ENCODE data around the gene TMEM11.

GRCh38 chr17:21215935-21216334 is 2.0 kb upstream of the TMEM11 start:
- TF ChIP-seq POLR2A (IDR thresholded peaks at IDR 0.05; ENCODE audit: control extremely low read depth in 1 of 2, low read depth in 2 of 2, low read length in 2 of 2) (no peak), GABPA (IDR thresholded peaks at IDR 0.05; ENCODE audit: borderline replicate concordance, insufficient read depth, low read length) (no peak), NANOG (IDR thresholded peaks at IDR 0.05; ENCODE audit: insufficient read depth, low read depth, low read length, poor library complexity, severe bottlenecking) (no peak), POLR2AphosphoS5 (IDR thresholded peaks at IDR 0.05; ENCODE audit: low read depth, low read length) (no peak), CHD2 (IDR thresholded peaks at IDR 0.05; ENCODE audit: low read length) (no peak), TAF1 (IDR thresholded peaks at IDR 0.05; ENCODE audit: low read depth, low read length) (no peak), EGR1 (IDR thresholded peaks at IDR 0.05; ENCODE audit: borderline replicate concordance, low read depth, low read length) (no peak), MAFK (IDR thresholded peaks at IDR 0.05; ENCODE audit: low read depth, low read length) (no peak), BRCA1 (IDR thresholded peaks at IDR 0.05; ENCODE audit: low read depth, low read length) (no peak), SIRT6 (IDR thresholded peaks at IDR 0.05; ENCODE audit: low read length) (no peak), ASH2L (IDR thresholded peaks at IDR 0.05; ENCODE audit: low read length) (no peak)
- TF ChIP-seq, protein P1, sequence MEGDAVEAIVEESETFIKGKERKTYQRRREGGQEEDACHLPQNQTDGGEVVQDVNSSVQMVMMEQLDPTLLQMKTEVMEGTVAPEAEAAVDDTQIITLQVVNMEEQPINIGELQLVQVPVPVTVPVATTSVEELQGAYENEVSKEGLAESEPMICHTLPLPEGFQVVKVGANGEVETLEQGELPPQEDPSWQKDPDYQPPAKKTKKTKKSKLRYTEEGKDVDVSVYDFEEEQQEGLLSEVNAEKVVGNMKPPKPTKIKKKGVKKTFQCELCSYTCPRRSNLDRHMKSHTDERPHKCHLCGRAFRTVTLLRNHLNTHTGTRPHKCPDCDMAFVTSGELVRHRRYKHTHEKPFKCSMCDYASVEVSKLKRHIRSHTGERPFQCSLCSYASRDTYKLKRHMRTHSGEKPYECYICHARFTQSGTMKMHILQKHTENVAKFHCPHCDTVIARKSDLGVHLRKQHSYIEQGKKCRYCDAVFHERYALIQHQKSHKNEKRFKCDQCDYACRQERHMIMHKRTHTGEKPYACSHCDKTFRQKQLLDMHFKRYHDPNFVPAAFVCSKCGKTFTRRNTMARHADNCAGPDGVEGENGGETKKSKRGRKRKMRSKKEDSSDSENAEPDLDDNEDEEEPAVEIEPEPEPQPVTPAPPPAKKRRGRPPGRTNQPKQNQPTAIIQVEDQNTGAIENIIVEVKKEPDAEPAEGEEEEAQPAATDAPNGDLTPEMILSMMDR (IDR thresholded peaks at IDR 0.05; ENCODE audit: control extremely low read depth in 1 of 3, insufficient read depth in 1 of 3, low read depth in 1 of 3, low read length in 3 of 3) = no peak

Data from H1 (cell line).